Erythroblast (primary cell): ENCODE results near the gene COL4A2.

Source experiments
- GATA1 ChIP-seq: IDR thresholded peaks from 2 replicates; pipeline ENCODE4 v1.6.1; 2011; ENCODE audit warnings: low read depth, mild to moderate bottlenecking, control low read depth, low read length, moderate library complexity
- POLR2A ChIP-seq: IDR thresholded peaks from 2 replicates; pipeline ENCODE4 v1.6.1; 2011; ENCODE audit warnings: mild to moderate bottlenecking, low read length

GRCh38 chr13:110501188-110501587, 194.1 kb downstream of the COL4A2 start:
- TF ChIP-seq POLR2A (no peak), GATA1 (no peak)
